Gastroesophageal sphincter (tissue), 4 donors: ENCODE data around the gene ABCC1. TPM values are rescaled to one million over a fixed set of nuclear protein-coding genes. Genes with fewer than 3 reads are reported as not detected.

Experiments used
- ATAC-seq: fragments of 150-250 bp; one replicate; pipeline ENCODE4 v1.9.1; 2016; ENCODE audit warnings: mild to moderate bottlenecking, moderate library complexity
- H3K27ac ChIP-seq, 4 donors: fragments of 200-600 bp; sonication (generic) in 3 of 4; 1 replicate in 3 of 4; 2 replicates in 1 of 4; pipeline ENCODE4 v1.5.1; 2016 to 2019
- H3K27me3 ChIP-seq: fragments of 200-600 bp; sonication (generic); one replicate; pipeline ENCODE4 v1.5.1; 2019
- H3K36me3 ChIP-seq, 2 donors: fragments of 200-600 bp; sonication (generic); one replicate each; pipeline ENCODE4 v1.5.1; 2019; ENCODE audit warnings: control low read depth in 1 of 2
- H3K4me1 ChIP-seq, 3 donors: fragments of 200-600 bp; sonication (generic); 1 replicate in 2 of 3; 2 replicates in 1 of 3; pipeline ENCODE4 v1.5.1; 2016 to 2019; ENCODE audit warnings: control low read depth in 2 of 3
- H3K4me3 ChIP-seq, 2 donors: fragments of 200-600 bp; sonication (generic); one replicate each; pipeline ENCODE4 v1.5.1; 2019; ENCODE audit warnings: mild to moderate bottlenecking in 1 of 2, moderate library complexity in 1 of 2
- H3K9me3 ChIP-seq, 3 donors: fragments of 200-600 bp; sonication (generic); one replicate each; pipeline ENCODE4 v1.5.1; 2017 to 2019; ENCODE audit warnings: control low read depth in 2 of 3
- CTCF ChIP-seq, 4 experiments: fragments of 200-600 bp in 2 of 4; fragments of 450-650 bp in 2 of 4; sonication (generic) in 1 of 4; IDR thresholded peaks; one replicate each; pipeline ENCODE4 v1.5.1; 2017 to 2019; ENCODE audit warnings: antibody characterized with exemption in 4 of 4, mild to moderate bottlenecking in 2 of 4, moderate library complexity in 2 of 4
- EP300 ChIP-seq: sonication (generic); formaldehyde crosslinking; IDR thresholded peaks from one replicate; pipeline ENCODE4 v1.6.1; 2017; ENCODE audit warnings: antibody characterized with exemption, mild to moderate bottlenecking
- POLR2A ChIP-seq, 2 donors: fragments of 450-650 bp; IDR thresholded peaks; one replicate each; pipeline ENCODE4 v1.6.1; 2017; ENCODE audit warnings: antibody characterized with exemption in 2 of 2, mild to moderate bottlenecking in 2 of 2, moderate library complexity in 1 of 2
- POLR2AphosphoS5 ChIP-seq: sonication (generic); formaldehyde crosslinking; IDR thresholded peaks from one replicate; pipeline ENCODE4 v1.6.1; 2017; ENCODE audit warnings: antibody characterized with exemption
- WGBS, 2 donors: methylation state at CpG; one replicate each; pipeline ENCODE4 v1.1.5; 2018; ENCODE audit warnings: low coverage in 1 of 2; 5-methylcytosine and 5-hydroxymethylcytosine counted together
- total RNA-seq, 4 donors: library from RNA; depleted of rRNA; stranded (reverse); fragments of >200 nt; gene quantifications; one replicate each; pipeline ENCODE4 v1.1.0, GENCODE V29; 2016

ABCC1 gene
- total RNA-seq, 4 donors from 2014 or later = 50.8 to 122 (median 63.1) TPM

GRCh38 chr16:15972046-15972868 is 22.8 kb downstream of the ABCC1 start:
- H3K4me3 ChIP-seq = no peak overlapping the region
- no peak for ATAC-seq
- H3K27ac ChIP-seq = peak overlapping the region; percentile 85 to 94 (median 90)
- 40 to 44% methylated on average over 2 of the region's 3 CpGs for WGBS, 2 donors
- H3K9me3 ChIP-seq = peaks cover 0 to 4% (median 0%) of the 10 kb centered on the region in 3 donors
- no peak for TF ChIP-seq CTCF (IDR thresholded peaks at IDR 0.05)
- TF ChIP-seq POLR2AphosphoS5 = no peak
- no peak for TF ChIP-seq POLR2A (IDR thresholded peaks at IDR 0.05)
- no peak for TF ChIP-seq EP300
- H3K27me3 ChIP-seq = no peaks in the 10 kb centered on the region
- peaks cover 19 to 96% (median 31%) of the 10 kb centered on the region in 3 donors for H3K4me1 ChIP-seq
- H3K36me3 ChIP-seq = peaks cover 0 to 14% of the 10 kb centered on the region in 2 donors

GRCh38 chr16:15973421-15973820 is 24.0 kb downstream of the ABCC1 start:
- peaks cover 24 to 96% (median 36%) of the 10 kb centered on the region in 3 donors for H3K4me1 ChIP-seq
- H3K27me3 ChIP-seq = no peaks in the 10 kb centered on the region
- ATAC-seq = no peak
- H3K9me3 ChIP-seq = peaks cover 0 to 4% (median 0%) of the 10 kb centered on the region in 3 donors
- H3K27ac ChIP-seq = peak overlapping the region; percentile 85 to 94 (median 90)
- no peak overlapping the region for H3K4me3 ChIP-seq
- peaks cover 0 to 14% of the 10 kb centered on the region in 2 donors for H3K36me3 ChIP-seq
- TF ChIP-seq CTCF (IDR thresholded peaks at IDR 0.05) (no peak), POLR2A (IDR thresholded peaks at IDR 0.05) (no peak), POLR2AphosphoS5 (no peak), EP300 (no peak)
- WGBS, 2 donors = 40 to 60% methylated on average over 2 to 5 of the region's 5 CpGs

DNA sequence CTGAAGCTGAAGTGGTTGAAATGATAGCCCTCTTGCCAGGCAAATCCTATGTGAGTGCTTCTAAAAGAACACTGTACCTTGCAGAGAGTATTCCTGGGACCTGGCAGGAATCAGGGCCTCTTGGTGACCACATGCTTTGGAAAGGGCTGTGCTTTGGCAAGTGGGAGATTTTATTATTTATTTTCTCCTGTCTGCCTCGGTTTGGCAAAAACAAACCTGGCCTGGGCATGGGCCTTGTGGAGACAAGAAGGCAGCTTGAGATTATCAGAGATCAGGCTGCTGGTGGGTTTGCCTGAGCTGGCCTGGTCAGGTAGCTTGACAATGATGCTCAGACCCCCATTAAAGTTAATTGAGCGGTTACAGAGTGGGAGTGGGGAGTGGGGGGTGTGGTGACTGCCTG is 24.6 kb downstream of the ABCC1 start:
- H3K27ac ChIP-seq = peak overlapping the region; percentile 85 to 94 (median 90)
- H3K36me3 ChIP-seq = peaks cover 0 to 14% of the 10 kb centered on the region in 2 donors
- peaks cover 24 to 91% (median 36%) of the 10 kb centered on the region in 3 donors for H3K4me1 ChIP-seq
- TF ChIP-seq POLR2AphosphoS5 (no peak), POLR2A (IDR thresholded peaks at IDR 0.05) (no peak), EP300 (no peak), CTCF (IDR thresholded peaks at IDR 0.05) (no peak)
- H3K27me3 ChIP-seq = no peaks in the 10 kb centered on the region
- no peak overlapping the region for H3K4me3 ChIP-seq
- WGBS, 2 donors = 81% methylated on average over 2 of the region's 2 CpGs; no CpG with 5 or more reads in 1 of the 2 donors
- peaks cover 0 to 4% (median 0%) of the 10 kb centered on the region in 3 donors for H3K9me3 ChIP-seq
- no peak for ATAC-seq

GRCh38 chr16:15975172-15975571 is 25.8 kb downstream of the ABCC1 start:
- no peak for TF ChIP-seq CTCF (IDR thresholded peaks at IDR 0.05)
- TF ChIP-seq POLR2A (IDR thresholded peaks at IDR 0.05) = no peak
- peak; percentile 83 for TF ChIP-seq POLR2AphosphoS5
- H3K4me3 ChIP-seq = no peak overlapping the region
- H3K9me3 ChIP-seq = peaks cover 0 to 4% (median 0%) of the 10 kb centered on the region in 3 donors
- H3K27ac ChIP-seq = peak overlapping the region; percentile 85 to 94 (median 90)
- H3K36me3 ChIP-seq = peaks cover 0 to 14% of the 10 kb centered on the region in 2 donors
- WGBS, 2 donors = 48 to 67% methylated on average over 5 of the region's 5 CpGs
- peak; percentile 78 for ATAC-seq
- H3K4me1 ChIP-seq = peaks cover 24 to 89% (median 36%) of the 10 kb centered on the region in 3 donors
- no peaks in the 10 kb centered on the region for H3K27me3 ChIP-seq
